ENCODE data around the gene TRIO.
"Not testable (repeated sequence)": the region's sequence is repeated elsewhere in the genome, so short reads cannot be mapped to it uniquely, and the experiment has no call there.

TRIO gene

DNA sequence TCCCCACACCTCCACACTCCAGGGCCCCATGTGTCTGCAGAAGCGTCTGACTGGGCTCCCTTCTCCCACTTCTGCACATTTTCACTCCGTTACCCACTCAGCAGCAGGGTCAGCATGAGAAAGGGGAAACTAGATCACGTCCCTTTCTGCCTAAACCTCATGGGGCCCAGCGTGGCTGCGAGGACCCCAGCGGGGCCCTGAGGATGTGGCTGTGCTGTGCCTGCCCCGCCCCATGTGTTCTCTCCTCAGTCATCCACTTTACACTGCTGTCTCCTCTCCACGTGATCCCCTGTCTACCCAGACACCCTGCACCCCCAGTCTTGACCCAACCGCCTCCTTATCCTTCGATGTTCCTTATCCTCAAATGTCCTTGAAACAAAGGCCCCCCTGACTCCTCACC is 378.6 kb downstream of the TRIO start:
- DNase-seq, result no peak
- in situ Hi-C loops (cut with HindIII; ENCODE audit: low pct_ligation_motif_present, low pct_unique_long_range_greater_than_20kb, low sequenced_read_pairs), result no loop called here

DNA sequence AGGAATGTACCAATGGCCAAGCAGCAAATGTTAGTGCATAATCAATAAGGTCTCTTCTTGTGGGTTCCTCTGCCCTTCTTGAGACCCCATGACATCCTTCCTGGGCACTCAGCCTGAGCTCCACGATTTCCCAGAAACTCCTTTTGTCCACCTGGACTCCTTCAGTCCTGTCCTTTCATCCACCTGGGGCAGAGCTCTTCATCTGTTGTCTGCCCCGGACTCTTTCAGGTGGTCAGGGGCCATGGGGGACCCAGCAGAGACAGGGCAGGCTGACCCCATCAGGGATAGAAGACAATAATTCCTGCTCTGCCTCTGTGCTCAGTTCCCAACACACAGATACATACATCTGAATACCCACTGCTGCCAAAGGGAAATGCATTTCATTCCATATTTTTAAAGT is 379.6 kb downstream of the TRIO start:
- no peak for DNase-seq
- in situ Hi-C loops (cut with HindIII; ENCODE audit: low pct_ligation_motif_present, low pct_unique_long_range_greater_than_20kb, low sequenced_read_pairs), result no loop called here

DNA sequence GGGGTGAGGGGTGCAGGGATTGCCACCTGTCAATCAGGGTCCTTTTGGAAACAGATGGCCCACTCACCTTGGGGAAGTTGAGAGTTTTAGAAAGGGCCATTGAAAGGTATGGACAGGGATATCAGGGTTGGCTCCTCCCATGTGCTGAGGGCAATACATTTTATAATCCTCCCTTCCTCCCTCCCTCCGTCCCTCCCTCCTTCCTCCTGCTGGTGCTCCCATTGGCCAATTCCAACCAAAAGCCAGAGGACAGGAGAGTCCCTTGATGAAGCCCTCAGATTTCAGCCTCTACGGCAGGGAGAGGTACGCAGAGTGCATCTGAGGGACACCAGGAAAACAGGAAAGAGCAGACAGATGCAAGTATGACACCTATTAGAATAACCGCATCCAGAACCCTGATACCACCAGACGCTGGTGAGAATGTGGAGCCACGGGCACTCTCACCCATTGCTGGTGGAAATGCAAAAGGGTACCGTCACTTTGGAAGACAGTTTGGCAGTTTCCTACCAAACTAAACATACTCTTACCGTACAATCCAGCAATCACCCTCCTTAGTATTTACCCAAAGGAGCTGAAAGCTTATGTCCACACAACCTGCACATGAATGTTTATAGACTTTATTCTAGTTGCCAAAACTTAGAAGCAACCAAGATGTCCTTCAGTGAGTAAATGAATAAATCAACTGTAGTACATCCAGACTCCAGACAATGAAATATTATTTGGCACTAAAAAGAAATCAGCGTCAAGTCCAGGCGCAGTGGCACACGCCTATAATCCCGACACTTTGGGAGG is 380.3 kb downstream of the TRIO start:
- in situ Hi-C loops (cut with HindIII; ENCODE audit: low pct_ligation_motif_present, low pct_unique_long_range_greater_than_20kb, low sequenced_read_pairs), result no loop called here
- no peak for DNase-seq

- in situ Hi-C loops (cut with HindIII; ENCODE audit: low pct_ligation_motif_present, low pct_unique_long_range_greater_than_20kb, low sequenced_read_pairs), result no loop called here
Measured at GRCh38 chr5:14525397-14525796, 382.3 kb downstream of the TRIO start.

DNA sequence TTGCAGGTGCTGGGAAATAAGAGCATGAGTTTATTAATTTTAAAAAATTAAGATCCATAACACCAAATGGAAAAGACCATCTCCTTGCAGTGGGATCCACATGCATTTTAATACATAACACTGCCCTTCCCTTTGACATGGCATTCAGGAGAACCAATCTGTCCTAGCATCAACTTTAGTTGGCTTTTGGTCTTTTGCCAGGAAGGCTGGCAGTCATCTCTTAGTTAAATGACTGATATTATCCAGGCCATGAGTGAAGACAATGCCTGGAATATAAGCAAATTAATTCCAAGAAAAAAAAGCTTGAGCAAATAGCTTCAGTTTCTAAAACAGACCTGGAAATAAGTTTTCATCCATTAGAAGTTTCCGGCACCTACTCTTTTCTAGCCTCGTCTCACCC is 383.4 kb downstream of the TRIO start:
- in situ Hi-C loops (cut with HindIII; ENCODE audit: low pct_ligation_motif_present, low pct_unique_long_range_greater_than_20kb, low sequenced_read_pairs), result no loop called here
- DNase-seq, result no peak

More at GRCh38 chr5:14525397-14525796, 382.3 kb downstream of the TRIO start:
- no peak for DNase-seq

- no peak for DNase-seq
Measured at GRCh38 chr5:14528115-14528514, 385.0 kb downstream of the TRIO start.

DNA sequence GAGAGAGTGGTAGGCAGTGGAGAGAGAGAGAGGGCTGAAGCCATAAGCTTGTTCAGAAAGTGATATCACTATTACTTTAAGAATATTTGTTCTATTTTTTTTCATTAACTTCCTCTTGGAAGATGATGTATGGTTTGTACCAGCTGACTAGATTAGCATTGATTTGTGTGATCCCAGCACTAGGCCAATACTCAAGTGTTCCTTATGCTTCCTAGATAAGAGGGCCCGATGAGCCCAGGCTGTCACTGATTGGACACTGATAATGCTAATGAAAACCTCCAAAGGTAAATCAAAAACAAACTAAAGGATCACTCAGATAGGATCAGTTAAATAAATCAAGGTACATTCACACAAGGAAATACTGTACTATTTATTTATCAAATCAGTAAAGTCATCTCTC is 385.8 kb downstream of the TRIO start:
- DNase-seq, result no peak
- in situ Hi-C loops (cut with HindIII; ENCODE audit: low pct_ligation_motif_present, low pct_unique_long_range_greater_than_20kb, low sequenced_read_pairs), result no loop called here

More at GRCh38 chr5:14528115-14528514, 385.0 kb downstream of the TRIO start:
- in situ Hi-C loops (cut with HindIII; ENCODE audit: low pct_ligation_motif_present, low pct_unique_long_range_greater_than_20kb, low sequenced_read_pairs), result no loop called here

DNA sequence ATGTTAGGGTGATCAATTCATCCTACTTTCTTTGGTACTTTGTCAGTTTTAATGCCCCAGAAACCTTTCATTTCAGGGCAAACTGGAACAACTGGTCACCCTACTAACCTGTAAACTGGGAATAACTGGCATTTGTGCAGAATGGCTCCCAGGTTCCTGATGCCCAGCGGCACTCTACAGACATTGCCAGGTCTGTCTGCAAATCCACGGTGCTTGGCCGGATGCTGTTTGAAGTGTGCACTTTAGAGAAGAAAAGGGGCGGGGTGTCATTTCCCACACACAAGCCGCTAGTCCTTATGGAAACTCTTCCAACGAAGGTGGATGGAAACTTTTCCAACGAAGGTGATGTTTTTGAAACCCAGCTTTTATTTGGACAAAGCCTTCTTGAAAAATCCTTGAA is 388.5 kb downstream of the TRIO start:
- no peak for DNase-seq
- in situ Hi-C loops (cut with HindIII; ENCODE audit: low pct_ligation_motif_present, low pct_unique_long_range_greater_than_20kb, low sequenced_read_pairs), result no loop called here

DNA sequence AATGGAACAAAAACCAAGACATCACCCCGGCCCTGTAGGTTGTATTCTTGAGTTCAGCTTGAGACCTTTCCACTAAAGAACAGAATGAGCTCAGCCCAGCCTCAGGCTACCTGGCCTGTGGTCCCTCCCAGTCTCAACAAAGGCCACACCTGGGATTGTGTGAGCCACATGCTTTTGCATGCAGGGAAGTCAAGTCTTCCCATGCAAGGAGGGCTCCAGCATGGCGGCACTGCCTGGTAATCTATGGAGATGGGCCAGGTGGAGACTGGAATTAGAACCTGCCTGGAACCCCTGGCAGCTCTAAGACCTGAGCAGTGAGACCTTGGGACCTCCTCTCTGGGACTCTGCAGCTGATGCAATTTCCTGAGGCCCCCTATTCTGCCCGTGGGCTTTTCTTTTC is 389.0 kb downstream of the TRIO start:
- in situ Hi-C loops (cut with HindIII; ENCODE audit: low pct_ligation_motif_present, low pct_unique_long_range_greater_than_20kb, low sequenced_read_pairs), result no loop called here
- no peak for DNase-seq

DNA sequence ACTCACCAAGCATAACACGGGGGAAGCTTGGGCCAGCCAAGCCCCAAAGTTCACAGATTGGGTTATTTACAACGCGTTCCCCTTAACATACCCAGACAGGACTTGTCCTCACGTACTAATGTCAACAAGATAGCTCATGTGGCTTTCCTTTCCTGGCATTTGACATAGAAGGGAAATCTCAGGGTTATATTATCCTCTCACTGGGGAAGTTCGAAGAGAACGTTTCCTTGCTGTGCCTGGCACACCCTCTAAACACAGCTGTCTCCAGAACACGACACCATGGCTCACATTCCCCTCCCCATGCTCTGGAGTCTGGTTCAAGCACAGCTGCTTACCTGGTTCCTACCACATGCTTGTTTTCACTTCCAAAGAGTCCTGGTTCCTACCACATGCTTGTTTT is 391.6 kb downstream of the TRIO start:
- no peak for DNase-seq
- in situ Hi-C loops (cut with HindIII; ENCODE audit: low pct_ligation_motif_present, low pct_unique_long_range_greater_than_20kb, low sequenced_read_pairs), result no loop called here

- in situ Hi-C loops (cut with HindIII; ENCODE audit: low pct_ligation_motif_present, low pct_unique_long_range_greater_than_20kb, low sequenced_read_pairs), result no loop called here
- DNase-seq, result no peak
Measured at GRCh38 chr5:14545308-14545707, 402.2 kb downstream of the TRIO start.

DNA sequence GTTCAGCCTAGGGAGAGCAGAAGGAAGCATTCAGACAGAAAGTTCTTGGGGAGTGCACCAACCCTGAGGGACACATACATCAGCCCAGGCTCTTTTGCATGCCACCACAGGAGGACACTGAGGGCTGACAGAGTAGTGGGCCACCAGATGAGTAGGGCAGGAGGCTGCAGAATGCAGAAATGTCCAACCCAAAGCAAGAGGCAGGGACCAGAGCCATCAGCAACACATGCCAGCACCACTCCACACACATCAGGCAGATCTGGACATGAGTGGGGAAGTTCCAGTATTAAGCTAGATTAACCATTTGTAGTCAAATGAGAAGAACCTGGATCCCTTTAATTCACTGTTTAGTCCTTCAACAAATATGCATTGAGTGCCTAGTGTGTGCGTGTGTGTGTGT is 402.7 kb downstream of the TRIO start:
- DNase-seq, result no peak
- in situ Hi-C loops (cut with HindIII; ENCODE audit: low pct_ligation_motif_present, low pct_unique_long_range_greater_than_20kb, low sequenced_read_pairs), result no loop called here

DNA sequence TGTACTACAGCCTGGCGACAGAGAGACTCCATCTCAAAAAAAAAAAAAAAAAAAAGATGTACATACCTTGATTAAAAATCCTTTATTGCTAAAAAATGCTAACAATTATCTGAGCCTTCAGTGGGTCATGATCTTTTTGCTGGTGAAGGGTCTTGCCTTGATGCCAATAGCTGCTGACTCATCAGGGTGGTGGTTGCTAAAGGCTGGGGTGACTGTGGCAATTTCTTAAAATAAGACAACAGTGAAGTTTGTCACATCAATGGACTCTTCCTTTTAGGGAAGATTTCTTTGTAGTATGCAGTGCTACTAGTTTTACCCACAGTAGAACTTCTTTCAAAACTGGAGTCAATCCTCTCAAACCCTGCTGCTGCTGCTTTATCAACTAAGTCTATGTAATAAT is 404.5 kb downstream of the TRIO start:
- DNase-seq, result no peak
- in situ Hi-C loops (cut with HindIII; ENCODE audit: low pct_ligation_motif_present, low pct_unique_long_range_greater_than_20kb, low sequenced_read_pairs), result no loop called here

DNA sequence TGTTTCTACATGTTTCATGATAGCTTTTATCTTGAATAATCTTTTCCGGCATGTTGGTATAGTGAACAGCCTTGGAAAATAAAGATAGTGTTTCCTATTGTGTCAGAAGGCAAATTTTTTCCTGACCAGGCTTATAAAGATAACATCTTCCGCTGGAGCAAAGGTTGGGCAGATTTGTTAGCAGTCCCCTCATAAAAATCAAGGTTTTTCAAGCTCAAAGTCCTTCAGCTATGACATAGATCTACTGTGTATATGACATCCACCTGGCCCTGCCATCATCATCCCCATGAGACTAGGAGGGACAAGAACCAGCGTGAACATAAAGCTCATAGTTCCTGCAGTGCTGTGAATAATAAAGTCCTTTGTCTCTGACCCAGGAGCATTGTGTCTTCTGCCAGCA is 408.1 kb downstream of the TRIO start:
- in situ Hi-C loops (cut with HindIII; ENCODE audit: low pct_ligation_motif_present, low pct_unique_long_range_greater_than_20kb, low sequenced_read_pairs), result no loop called here
- no peak for DNase-seq

GRCh38 chr5:14552017-14552416 is 408.9 kb downstream of the TRIO start:
- in situ Hi-C loops (cut with HindIII; ENCODE audit: low pct_ligation_motif_present, low pct_unique_long_range_greater_than_20kb, low sequenced_read_pairs), result no loop called here
- DNase-seq, result no peak

DNA sequence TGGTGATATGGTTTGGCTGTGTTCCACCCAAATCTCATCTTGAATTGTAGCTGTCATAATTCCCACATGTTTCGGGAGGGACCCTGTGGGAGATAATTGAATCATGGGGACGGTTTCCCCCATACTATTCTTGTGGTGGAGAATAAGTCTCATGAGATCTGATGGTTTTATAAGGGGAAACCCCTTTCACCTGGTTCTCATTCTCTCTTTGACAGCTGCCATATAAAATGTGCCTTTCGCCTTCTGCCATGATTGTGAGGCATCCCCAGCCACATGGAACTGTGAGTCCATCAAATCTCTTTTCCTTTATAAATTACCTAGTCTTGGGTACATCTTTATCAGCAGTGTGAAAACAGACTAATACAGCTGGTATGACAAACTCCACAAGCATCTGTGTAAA is 411.1 kb downstream of the TRIO start:
- in situ Hi-C loops (cut with HindIII; ENCODE audit: low pct_ligation_motif_present, low pct_unique_long_range_greater_than_20kb, low sequenced_read_pairs); DNase-seq: not testable (repeated sequence)

GRCh38 chr5:14556015-14556414 is 412.9 kb downstream of the TRIO start:
- in situ Hi-C loops (cut with HindIII; ENCODE audit: low pct_ligation_motif_present, low pct_unique_long_range_greater_than_20kb, low sequenced_read_pairs), result no loop called here
- DNase-seq, result no peak

DNA sequence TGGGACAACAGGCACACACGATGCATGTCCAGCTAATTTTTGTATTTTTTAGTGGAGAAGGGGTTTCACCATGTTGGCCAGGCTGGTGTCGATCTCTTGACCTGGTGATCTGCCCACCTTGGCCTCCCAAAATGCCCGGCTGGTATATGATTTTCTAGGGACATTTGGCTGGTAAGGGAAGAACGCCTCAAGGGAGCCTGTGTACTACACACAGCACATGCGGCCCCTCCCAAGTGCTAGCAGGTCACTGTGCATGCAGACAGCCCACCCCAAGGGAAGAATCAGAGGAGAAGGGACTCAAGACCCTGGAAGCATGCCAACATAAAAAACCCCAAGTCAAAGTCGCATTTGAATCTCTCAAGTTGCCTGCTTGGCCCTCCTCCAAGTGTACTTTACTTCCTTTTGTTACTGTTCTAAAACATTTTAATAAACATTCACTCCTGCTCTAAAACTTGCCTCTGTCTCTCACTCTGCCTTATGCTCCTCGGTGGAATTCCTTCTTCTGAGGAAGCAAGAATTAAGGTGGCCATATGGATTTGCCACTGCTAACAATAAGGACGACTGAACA is 414.1 kb downstream of the TRIO start:
- DNase-seq, result no peak
- in situ Hi-C loops (cut with HindIII; ENCODE audit: low pct_ligation_motif_present, low pct_unique_long_range_greater_than_20kb, low sequenced_read_pairs), result no loop called here

DNA sequence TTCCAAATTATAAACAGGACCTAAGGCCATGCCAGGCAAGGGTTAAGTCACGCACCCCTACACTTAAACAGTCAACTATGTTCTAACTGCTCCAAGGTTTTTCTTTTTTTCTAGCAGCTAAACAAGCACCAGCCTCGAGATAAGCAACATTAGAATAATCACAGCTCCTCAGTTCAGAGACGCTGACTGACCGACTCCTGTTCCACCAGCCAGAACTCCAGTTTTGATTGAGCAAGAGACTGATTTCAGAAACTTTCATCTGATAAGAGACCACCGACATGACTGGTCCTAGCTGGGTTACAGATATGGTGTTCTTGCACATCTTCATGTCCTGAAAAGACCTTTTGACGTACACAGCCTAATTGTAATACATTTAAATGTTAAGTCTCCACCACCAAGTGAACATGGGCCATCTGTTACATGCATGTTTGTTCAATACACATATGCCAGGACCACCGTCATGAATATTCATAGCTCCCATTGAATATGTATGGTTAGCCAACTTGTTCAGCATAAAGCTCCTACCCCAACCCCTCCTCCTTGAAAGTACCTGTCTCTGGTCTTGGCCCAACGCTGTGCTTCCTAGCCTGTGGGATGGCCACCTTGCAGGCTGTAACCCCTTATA is 414.8 kb downstream of the TRIO start:
- in situ Hi-C loops (cut with HindIII; ENCODE audit: low pct_ligation_motif_present, low pct_unique_long_range_greater_than_20kb, low sequenced_read_pairs), result no loop called here

More for the DNA sequence above, 414.8 kb downstream of the TRIO start:
- DNase-seq, result no peak
